GM19452 (cell line): ENCODE measurements around the gene KRT82.
"Not testable (repeated sequence)": the region's sequence is repeated elsewhere in the genome, so short reads cannot be mapped to it uniquely, and the experiment has no call there.

ENCODE experiments used
- ATAC-seq: cut with Tn5 transposase; IDR thresholded peaks from one replicate; pipeline ENCODE4 v1.9.1; 2021; ENCODE audit not compliant: unreplicated experiment

The KRT82 gene

DNA sequence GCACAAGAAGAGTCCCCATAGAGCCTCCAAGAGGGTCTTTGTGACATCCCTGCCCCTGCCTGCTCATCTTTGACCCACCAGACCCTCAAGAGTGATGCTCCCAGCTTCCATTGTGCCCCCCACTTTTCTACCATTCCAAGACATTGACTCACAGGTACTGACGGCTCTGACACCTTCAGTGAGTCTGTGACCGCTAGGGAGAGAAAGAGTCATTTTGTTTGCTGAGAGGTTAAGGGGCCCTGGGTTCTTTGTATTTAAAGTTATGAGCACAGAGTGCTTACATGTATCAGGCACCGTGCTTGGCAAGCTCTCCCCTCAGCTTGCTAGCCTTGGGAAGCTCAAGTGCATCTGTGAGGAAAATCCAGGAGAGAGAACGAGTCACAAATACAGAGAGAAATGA is 7.1 kb upstream of the KRT82 start:
- ATAC-seq = no peak

DNA sequence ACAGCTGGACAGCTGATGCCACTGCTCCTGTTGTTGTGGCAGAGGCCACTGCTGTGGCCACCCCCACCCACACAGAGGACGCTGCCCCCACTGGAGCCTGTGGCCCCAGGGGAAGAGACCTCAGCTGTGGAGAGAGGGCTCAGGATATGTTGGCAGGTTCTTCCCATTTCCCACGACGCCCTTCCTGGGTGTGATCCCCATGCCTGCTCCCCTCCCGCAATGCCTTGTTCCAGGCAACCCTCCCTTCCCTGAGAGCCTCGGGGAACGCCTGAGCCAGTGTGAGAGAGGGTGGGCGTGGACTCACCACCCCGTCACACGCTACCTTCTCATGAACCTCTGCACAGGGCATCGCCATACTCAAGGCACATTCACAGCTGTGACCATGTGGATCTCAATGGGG is 5.7 kb upstream of the KRT82 start:
- ATAC-seq = no peak

- not testable (repeated sequence) for ATAC-seq
Measured at GRCh38 chr12:52410589-52411248, 4.6 kb upstream of the KRT82 start.

DNA sequence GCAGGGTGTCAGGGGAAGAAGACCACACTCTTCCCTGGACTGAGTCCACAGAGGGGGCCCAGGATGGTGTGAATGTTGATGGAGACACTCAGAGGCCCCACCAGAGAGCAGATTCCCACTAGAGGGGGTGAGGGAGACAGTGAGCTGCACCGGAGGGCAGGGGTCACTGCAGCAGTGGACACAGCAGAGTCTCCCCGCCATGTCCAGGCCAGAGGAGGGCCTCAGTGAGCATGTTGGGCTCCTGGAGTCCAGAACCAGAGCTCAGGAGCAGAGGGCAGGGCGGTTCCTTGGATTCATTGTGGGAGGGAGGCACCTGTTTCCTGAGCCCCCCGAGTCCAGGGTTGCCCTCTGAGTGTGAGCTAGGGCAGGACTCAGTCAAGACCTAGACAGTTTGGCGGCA is 1.8 kb upstream of the KRT82 start:
- no peak for ATAC-seq

DNA sequence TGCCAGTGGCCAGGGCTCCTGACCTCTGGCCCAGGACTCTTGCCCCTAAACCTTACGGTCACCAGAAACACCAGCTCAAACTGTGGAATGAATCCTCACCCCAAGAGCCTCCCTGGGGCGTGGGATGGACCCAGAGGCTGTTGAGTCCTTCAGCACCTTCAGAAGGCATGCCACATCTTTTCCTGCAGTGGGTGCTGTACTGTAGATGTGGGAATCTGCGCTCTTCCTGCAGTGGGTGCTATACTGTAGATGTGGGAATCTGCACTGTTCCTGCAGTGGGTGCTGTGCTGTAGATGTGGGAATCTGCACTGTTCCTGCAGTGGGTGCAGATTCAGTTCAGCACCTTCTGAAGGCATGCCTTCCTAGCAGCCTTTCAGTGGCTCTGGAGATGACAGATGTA is 1.2 kb downstream of the KRT82 start:
- ATAC-seq = no peak

- ATAC-seq = no peak
Measured at GRCh38 chr12:52403561-52403960, 2.6 kb downstream of the KRT82 start.

GRCh38 chr12:52402873-52403540 is 3.1 kb downstream of the KRT82 start:
- no peak for ATAC-seq

- no peak for ATAC-seq
Measured at GRCh38 chr12:52402377-52402776, 3.8 kb downstream of the KRT82 start.

GRCh38 chr12:52401926-52402325 is 4.2 kb downstream of the KRT82 start:
- no peak for ATAC-seq

GRCh38 chr12:52401526-52401925 is 4.6 kb downstream of the KRT82 start:
- no peak for ATAC-seq

DNA sequence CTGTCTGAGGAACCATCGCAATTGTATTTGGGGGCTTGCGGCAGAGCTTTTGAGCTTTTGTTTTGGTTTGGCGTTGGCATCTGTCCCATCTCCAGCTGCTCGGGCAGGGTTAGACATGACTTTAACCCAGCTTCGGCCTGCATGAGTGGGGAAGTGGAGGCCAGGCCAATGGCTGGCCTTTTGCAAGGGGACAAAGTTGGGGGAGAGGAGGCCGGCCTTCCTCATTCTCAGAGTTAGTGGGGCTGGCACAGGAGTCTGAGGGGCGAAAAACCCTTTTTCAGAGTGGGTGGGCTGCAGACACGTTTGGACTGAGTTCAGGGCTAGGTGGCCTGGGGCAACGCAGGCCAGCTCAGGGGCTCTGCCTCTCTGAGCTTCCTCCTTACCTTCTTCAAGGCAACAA is 5.2 kb downstream of the KRT82 start:
- no peak for ATAC-seq

DNA sequence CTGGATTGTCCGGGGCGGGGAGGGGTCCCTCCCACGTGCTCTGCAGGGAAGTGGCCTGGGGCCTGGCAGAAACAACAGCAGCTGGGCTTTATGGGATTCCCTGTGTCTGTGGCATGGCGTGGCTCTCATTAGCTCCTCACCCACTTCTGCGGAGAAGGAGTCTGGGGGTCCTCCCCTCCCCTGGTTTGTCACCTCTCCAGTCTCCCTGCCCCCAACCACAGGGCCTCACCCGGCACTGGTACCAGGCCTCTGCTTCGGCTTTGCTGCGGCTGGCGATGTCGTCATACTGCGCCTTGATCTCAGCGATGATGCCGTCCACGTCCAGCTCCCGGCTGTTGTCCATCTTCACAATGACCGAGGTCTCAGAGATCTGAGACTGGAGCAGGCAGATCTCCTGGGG is 6.4 kb downstream of the KRT82 start:
- ATAC-seq = no peak

DNA sequence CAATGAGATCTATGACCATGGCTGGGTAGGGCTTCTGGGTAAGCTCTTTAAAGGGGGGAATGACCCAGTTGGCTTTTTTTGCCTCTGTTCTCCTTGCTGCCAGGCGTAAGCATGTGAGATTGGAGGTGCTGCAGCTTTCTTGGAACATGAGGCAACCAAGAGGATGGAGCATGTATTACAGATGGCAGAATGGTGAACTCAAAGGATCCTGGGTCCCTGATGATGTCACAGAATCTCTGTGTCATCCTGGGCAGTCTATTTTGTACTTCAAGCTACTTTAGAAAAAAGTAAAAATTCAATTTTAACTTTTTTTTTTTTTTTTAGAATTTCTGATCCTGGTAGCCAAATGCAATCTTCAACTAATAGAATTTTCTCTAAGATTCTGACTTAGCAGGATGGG is 8.0 kb downstream of the KRT82 start:
- ATAC-seq = no peak

- ATAC-seq = no peak
Measured at GRCh38 chr12:52396656-52397055, 9.5 kb downstream of the KRT82 start.

DNA sequence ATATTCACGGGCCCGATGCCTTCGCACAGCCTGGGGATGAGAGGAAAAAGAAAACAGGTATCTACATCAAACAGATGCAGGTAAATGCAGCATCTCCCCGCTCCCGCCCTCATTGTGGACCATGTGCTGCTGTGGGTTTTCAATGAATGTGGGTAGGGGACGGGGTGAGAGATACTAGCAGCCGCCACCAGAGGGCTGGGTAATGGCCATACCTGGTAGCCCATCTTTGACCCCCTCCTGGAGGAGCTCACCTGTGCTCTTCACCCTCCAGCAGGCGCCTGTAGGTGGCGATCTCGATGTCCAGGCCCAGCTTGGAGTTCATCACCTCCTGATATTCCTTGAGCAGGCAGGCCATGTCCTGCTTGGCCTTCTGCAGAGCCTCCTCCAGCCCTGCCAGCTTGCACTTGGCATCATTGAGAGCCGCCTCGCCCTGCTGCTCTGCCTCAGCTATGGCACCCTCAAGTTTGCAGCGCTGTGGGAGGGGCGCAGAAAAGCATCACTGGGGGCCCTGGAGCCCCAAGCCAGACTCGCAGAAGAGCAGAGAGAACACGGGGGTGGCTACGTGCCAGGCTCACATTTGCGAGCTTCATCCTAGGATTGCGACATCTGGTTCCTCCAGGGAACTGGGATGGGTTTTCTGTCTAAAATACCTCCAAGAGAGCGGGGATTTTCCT is 10.2 kb downstream of the KRT82 start:
- no peak for ATAC-seq

GRCh38 chr12:52394836-52395405 is 11.2 kb downstream of the KRT82 start:
- no peak for ATAC-seq

DNA sequence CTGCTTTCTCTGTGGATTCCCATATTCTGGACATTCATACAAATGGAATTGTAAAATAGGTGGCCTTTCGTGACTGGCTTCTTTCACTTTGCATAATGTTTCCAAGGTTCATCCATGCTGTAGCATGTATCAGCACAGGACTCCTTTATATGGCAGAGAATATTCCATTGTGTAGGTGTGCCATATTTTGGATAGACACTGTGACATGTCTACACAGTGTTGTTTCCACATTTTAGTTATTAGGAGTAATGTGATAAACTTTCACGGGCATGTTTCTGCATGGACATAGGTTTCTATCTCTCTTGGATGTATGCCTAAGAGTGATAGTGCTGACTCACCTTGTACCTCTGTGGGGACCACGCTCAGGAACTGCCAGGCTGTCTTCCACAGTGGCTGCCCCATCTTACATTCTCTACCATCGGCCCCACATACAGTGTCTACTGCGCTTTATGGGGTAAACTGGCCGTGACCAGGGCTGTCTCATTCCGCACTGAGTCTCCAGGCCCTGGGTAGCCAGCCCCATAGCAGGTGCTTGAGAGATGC is 13.6 kb downstream of the KRT82 start:
- no peak for ATAC-seq

DNA sequence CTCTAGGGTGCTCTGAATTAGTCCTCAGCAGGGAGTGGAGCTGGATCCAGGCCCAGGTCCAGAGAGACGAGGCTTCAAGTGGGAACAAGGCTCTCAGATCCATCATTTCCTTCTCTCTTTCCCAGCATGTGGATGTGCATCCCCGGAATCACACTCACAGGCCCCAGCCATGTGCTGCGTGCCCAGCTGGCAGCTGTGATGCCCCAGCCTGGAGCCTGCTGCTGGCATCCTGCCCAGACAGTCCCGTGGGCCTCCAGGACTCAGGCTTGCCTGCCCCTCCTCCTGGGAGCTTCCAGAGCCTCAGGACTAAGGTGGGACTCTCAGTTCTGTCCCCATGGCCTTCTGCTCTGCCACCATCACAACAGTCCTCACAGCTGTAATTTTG is 14.5 kb downstream of the KRT82 start:
- no peak for ATAC-seq

GRCh38 chr12:52390739-52391617 is 15.2 kb downstream of the KRT82 start:
- no peak for ATAC-seq

GRCh38 chr12:52389313-52390207 is 16.6 kb downstream of the KRT82 start:
- ATAC-seq = no peak
